Immature natural killer cell (primary cell): ENCODE measurements around the gene FCER1A. TPM values are rescaled to one million over a fixed set of nuclear protein-coding genes. Genes with fewer than 3 reads are reported as not detected.

Experiments used
- DNase-seq, 3 donors: peaks; one replicate each; pipeline ENCODE4 v3.0.0; 2022; ENCODE audit warnings: mixed read lengths in 1 of 3
- H3K27ac Mint-ChIP-seq, 6 donors: one replicate each; pipeline ENCODE4 v1.8.0; 2020; ENCODE audit warnings: mixed read lengths in 6 of 6, mild to moderate bottlenecking in 5 of 6, inconsistent platforms in 4 of 6, moderate library complexity in 3 of 6
- H3K27me3 Mint-ChIP-seq, 3 donors: one replicate each; pipeline ENCODE4 v1.8.0; 2020 to 2021; ENCODE audit warnings: low read depth in 3 of 3, mild to moderate bottlenecking in 3 of 3, mixed read lengths in 3 of 3, moderate library complexity in 3 of 3, inconsistent platforms in 1 of 3
- H3K36me3 Mint-ChIP-seq, 3 donors: one replicate each; pipeline ENCODE4 v1.8.0; 2020; ENCODE audit warnings: mixed read lengths in 3 of 3, inconsistent platforms in 2 of 3, mild to moderate bottlenecking in 2 of 3
- H3K4me1 Mint-ChIP-seq, 2 donors: one replicate each; pipeline ENCODE4 v1.8.0; 2020; ENCODE audit warnings: inconsistent platforms in 2 of 2, mild to moderate bottlenecking in 2 of 2, mixed read lengths in 2 of 2, moderate library complexity in 1 of 2
- H3K4me3 Mint-ChIP-seq, 5 donors: one replicate each; pipeline ENCODE4 v1.8.0; 2020; ENCODE audit warnings: mild to moderate bottlenecking in 5 of 5, mixed read lengths in 5 of 5, inconsistent platforms in 3 of 5, moderate library complexity in 3 of 5
- H3K9me3 Mint-ChIP-seq, 6 donors: one replicate each; pipeline ENCODE4 v1.8.0; 2020; ENCODE audit warnings: mild to moderate bottlenecking in 6 of 6, mixed read lengths in 6 of 6, inconsistent platforms in 4 of 6, moderate library complexity in 3 of 6
- polyA plus RNA-seq, 3 donors: library from polyadenylated mRNA; unstranded; fragments of 300-500 nt; fragmentation: Illumina TruSeq; gene quantifications; one replicate each; pipeline ENCODE4 v1.2.3, GENCODE V29; 2021

Gene FCER1A
- polyA plus RNA-seq: 100 to 1,000 TPM in 2 of 3 donors, 10 to 100 TPM in 1; 10.4 to 185 (median 110) TPM

- DNase-seq: no peak
- Mint-ChIP-seq H3K36me3 (no peaks in the 10 kb centered on the region), H3K9me3 (no peaks in the 10 kb centered on the region), H3K27ac (no peak within 1 kb of the TSS), H3K4me3 (no peak within 1 kb of the TSS), H3K4me1 (no peaks in the 10 kb centered on the region), H3K27me3 (peaks cover 7 to 14% (median 8%) of the 10 kb centered on the region in 3 donors)
Measured at GRCh38 chr1:159302095-159302494, at the start of gene FCER1A. FCER1A (plus strand) TSS chr1:159302336; CDS start chr1:159302365, 29 bp downstream.

- Mint-ChIP-seq H3K36me3 (no peaks in the 10 kb centered on the region), H3K4me1 (no peaks in the 10 kb centered on the region), H3K27me3 (peaks cover 3 to 6% (median 5%) of the 10 kb centered on the region in 3 donors), H3K4me3 (no peak overlapping the region), H3K9me3 (peaks cover 0 to 5% (median 0%) of the 10 kb centered on the region in 6 donors), H3K27ac (no peak overlapping the region)
- DNase-seq: no peak
Measured at GRCh38 chr1:159261311-159261710, 40.8 kb upstream of the FCER1A start.

GRCh38 chr1:159261721-159262494, 40.2 kb upstream of the FCER1A start:
- DNase-seq: no peak
- H3K9me3 Mint-ChIP-seq: peaks cover 0 to 5% (median 0%) of the 10 kb centered on the region in 6 donors

GRCh38 chr1:159266832-159267231, 35.3 kb upstream of the FCER1A start:
- Mint-ChIP-seq H3K27me3 (peaks cover 0 to 17% (median 7%) of the 10 kb centered on the region in 3 donors), H3K36me3 (no peaks in the 10 kb centered on the region), H3K4me1 (no peaks in the 10 kb centered on the region), H3K9me3 (peaks cover 0 to 3% (median 0%) of the 10 kb centered on the region in 6 donors), H3K4me3 (no peak overlapping the region), H3K27ac (no peak overlapping the region)
- DNase-seq: no peak

More at GRCh38 chr1:159261721-159262494, 40.2 kb upstream of the FCER1A start:
- H3K27me3 Mint-ChIP-seq: peaks cover 3 to 5% (median 5%) of the 10 kb centered on the region in 3 donors
- H3K4me3 Mint-ChIP-seq: no peak overlapping the region
- H3K36me3 Mint-ChIP-seq: no peaks in the 10 kb centered on the region
- no peak overlapping the region for H3K27ac Mint-ChIP-seq
- no peaks in the 10 kb centered on the region for H3K4me1 Mint-ChIP-seq

GRCh38 chr1:159274631-159275030, 27.5 kb upstream of the FCER1A start:
- H3K27me3 Mint-ChIP-seq: peaks cover 2 to 21% (median 3%) of the 10 kb centered on the region in 3 donors
- H3K4me3 Mint-ChIP-seq: no peak overlapping the region
- no peaks in the 10 kb centered on the region for H3K4me1 Mint-ChIP-seq
- H3K36me3 Mint-ChIP-seq: no peaks in the 10 kb centered on the region
- no peak for DNase-seq
- H3K9me3 Mint-ChIP-seq: peaks cover 0 to 5% (median 0%) of the 10 kb centered on the region in 6 donors
- no peak overlapping the region for H3K27ac Mint-ChIP-seq

GRCh38 chr1:159275891-159276290, 26.2 kb upstream of the FCER1A start:
- DNase-seq: no peak
- peaks cover 0 to 5% (median 0%) of the 10 kb centered on the region in 6 donors for H3K9me3 Mint-ChIP-seq
- H3K27me3 Mint-ChIP-seq: peaks cover 2 to 25% (median 3%) of the 10 kb centered on the region in 3 donors
- H3K4me1 Mint-ChIP-seq: no peaks in the 10 kb centered on the region
- no peak overlapping the region for H3K27ac Mint-ChIP-seq
- no peak overlapping the region for H3K4me3 Mint-ChIP-seq
- no peaks in the 10 kb centered on the region for H3K36me3 Mint-ChIP-seq

- H3K4me1 Mint-ChIP-seq: no peaks in the 10 kb centered on the region
- H3K27ac Mint-ChIP-seq: no peak overlapping the region
- H3K9me3 Mint-ChIP-seq: no peaks in the 10 kb centered on the region
- no peak overlapping the region for H3K4me3 Mint-ChIP-seq
- no peaks in the 10 kb centered on the region for H3K36me3 Mint-ChIP-seq
- no peak for DNase-seq
- H3K27me3 Mint-ChIP-seq: peaks cover 0 to 8% (median 2%) of the 10 kb centered on the region in 3 donors
Measured at GRCh38 chr1:159279773-159280172, 22.4 kb upstream of the FCER1A start.

GRCh38 chr1:159282118-159282517, 20.0 kb upstream of the FCER1A start:
- Mint-ChIP-seq H3K9me3 (no peaks in the 10 kb centered on the region), H3K27me3 (peaks cover 0 to 5% (median 0%) of the 10 kb centered on the region in 3 donors), H3K27ac (no peak overlapping the region), H3K36me3 (no peaks in the 10 kb centered on the region), H3K4me3 (no peak overlapping the region), H3K4me1 (no peaks in the 10 kb centered on the region)
- DNase-seq: no peak

- Mint-ChIP-seq H3K27ac (no peak overlapping the region), H3K4me1 (no peaks in the 10 kb centered on the region), H3K27me3 (peaks cover 5 to 9% (median 5%) of the 10 kb centered on the region in 3 donors), H3K9me3 (peaks cover 0 to 3% (median 0%) of the 10 kb centered on the region in 6 donors), H3K36me3 (no peaks in the 10 kb centered on the region), H3K4me3 (no peak overlapping the region)
- no peak for DNase-seq
Measured at GRCh38 chr1:159289060-159289459, 13.1 kb upstream of the FCER1A start.

- no peak for DNase-seq
- no peaks in the 10 kb centered on the region for H3K36me3 Mint-ChIP-seq
- H3K4me1 Mint-ChIP-seq: no peaks in the 10 kb centered on the region
- peaks cover 5 to 9% (median 7%) of the 10 kb centered on the region in 3 donors for H3K27me3 Mint-ChIP-seq
- peaks cover 0 to 3% (median 0%) of the 10 kb centered on the region in 6 donors for H3K9me3 Mint-ChIP-seq
- no peak overlapping the region for H3K27ac Mint-ChIP-seq
- H3K4me3 Mint-ChIP-seq: no peak overlapping the region
Measured at GRCh38 chr1:159291424-159291823, 10.7 kb upstream of the FCER1A start.

- Mint-ChIP-seq H3K27me3 (peaks cover 1 to 5% (median 5%) of the 10 kb centered on the region in 3 donors), H3K4me1 (no peaks in the 10 kb centered on the region), H3K9me3 (peaks cover 0 to 3% (median 0%) of the 10 kb centered on the region in 6 donors), H3K36me3 (no peaks in the 10 kb centered on the region), H3K27ac (no peak overlapping the region), H3K4me3 (no peak overlapping the region)
- DNase-seq: no peak
Measured at GRCh38 chr1:159296706-159297375, 5.3 kb upstream of the FCER1A start.

- no peak overlapping the region for H3K27ac Mint-ChIP-seq
- no peak for DNase-seq
- no peaks in the 10 kb centered on the region for H3K36me3 Mint-ChIP-seq
- peaks cover 0 to 10% (median 2%) of the 10 kb centered on the region in 3 donors for H3K27me3 Mint-ChIP-seq
- no peaks in the 10 kb centered on the region for H3K9me3 Mint-ChIP-seq
- no peak overlapping the region for H3K4me3 Mint-ChIP-seq
- no peaks in the 10 kb centered on the region for H3K4me1 Mint-ChIP-seq
Measured at GRCh38 chr1:159300146-159300545, 2.0 kb upstream of the FCER1A start.

- Mint-ChIP-seq H3K36me3 (no peaks in the 10 kb centered on the region), H3K9me3 (no peaks in the 10 kb centered on the region), H3K4me3 (no peak overlapping the region), H3K27ac (no peak overlapping the region), H3K4me1 (no peaks in the 10 kb centered on the region), H3K27me3 (peaks cover 7 to 18% (median 8%) of the 10 kb centered on the region in 3 donors)
- no peak for DNase-seq
Measured at GRCh38 chr1:159307346-159308020, 5.3 kb downstream of the FCER1A start.

GRCh38 chr1:159311679-159312078, 9.5 kb downstream of the FCER1A start:
- H3K27me3 Mint-ChIP-seq: peaks cover 0 to 11% (median 4%) of the 10 kb centered on the region in 3 donors
- DNase-seq: no peak
- H3K4me1 Mint-ChIP-seq: no peaks in the 10 kb centered on the region
- no peak overlapping the region for H3K27ac Mint-ChIP-seq
- H3K4me3 Mint-ChIP-seq: no peak overlapping the region
- no peaks in the 10 kb centered on the region for H3K36me3 Mint-ChIP-seq
- H3K9me3 Mint-ChIP-seq: no peaks in the 10 kb centered on the region
